K562 (cell line): ENCODE data around the gene SMC4. TPM values are rescaled to one million over a fixed set of nuclear protein-coding genes. Genes with fewer than 3 reads are reported as not detected.

Source experiments
- EHMT2 ChIP-seq: fragments of 450-650 bp; IDR thresholded peaks from 2 replicates; pipeline ENCODE4 v1.6.1; 2018; ENCODE audit warnings: antibody characterized with exemption
- GATAD2B ChIP-seq: fragments of 450-650 bp; IDR thresholded peaks from 2 replicates; pipeline ENCODE4 v1.6.1; 2017; ENCODE audit warnings: mild to moderate bottlenecking, borderline replicate concordance
- NCOA4 ChIP-seq: fragments of 450-650 bp; IDR thresholded peaks from 2 replicates; pipeline ENCODE4 v1.6.1; 2018; ENCODE audit warnings: mild to moderate bottlenecking; ENCODE audit not compliant: partially characterized antibody
- PCBP2 ChIP-seq: fragments of 200-400 bp; formaldehyde crosslinking; IDR thresholded peaks from 2 replicates; pipeline ENCODE4 v1.6.1; 2018; ENCODE audit warnings: low read length, low read depth, mild to moderate bottlenecking, moderate library complexity; ENCODE audit not compliant: poor library complexity, severe bottlenecking
- PTRF ChIP-seq: fragments of 450-650 bp; IDR thresholded peaks from 2 replicates; pipeline ENCODE4 v1.6.1; 2016; ENCODE audit warnings: mild to moderate bottlenecking, missing genetic modification characterization, missing compliant biosample characterization
- RAD51 ChIP-seq: fragments of 450-650 bp; IDR thresholded peaks from 2 replicates; pipeline ENCODE4 v1.7.1; 2016; ENCODE audit warnings: low read depth, mild to moderate bottlenecking, borderline replicate concordance
- RBM17 ChIP-seq: fragments of 200-400 bp; formaldehyde crosslinking; IDR thresholded peaks from 2 replicates; pipeline ENCODE4 v1.6.1; 2017; ENCODE audit warnings: low read depth, mild to moderate bottlenecking, low read length, borderline replicate concordance
- SMAD1 ChIP-seq: fragments of 150-350 bp; IDR thresholded peaks from 2 replicates; pipeline ENCODE4 v1.6.1; 2014; ENCODE audit warnings: low read length, low read depth; ENCODE audit not compliant: partially characterized antibody
- ZEB2 ChIP-seq: fragments of 450-650 bp; IDR thresholded peaks from 2 replicates; pipeline ENCODE4 v1.6.1; 2016
- ZNF354B ChIP-seq: fragments of 250-450 bp; sonication (Bioruptor Pico); IDR thresholded peaks from 2 replicates; pipeline ENCODE4 v1.4.0; 2020
- polyA plus RNA-seq, 8 experiments: library from polyadenylated mRNA; depleted of rRNA in 4 of 8; stranded (reverse) in 5 of 8; unstranded in 3 of 8; fragments of >200 nt; fragmentation: Nextera tagmentation in 2 of 8; fragmentation: Illumina TruSeq in 1 of 8; extraction: Ambion mirVana in 2 of 8; extraction: Trizol in 1 of 8; gene quantifications; 2 replicates each; pipeline versions ENCODE4 v1.2.1 to v1.2.3, GENCODE V29; 2011 to 2014; ENCODE audit warnings: inconsistent platforms in 1 of 8, missing spikeins in 1 of 8
- total RNA-seq, 7 experiments: library from RNA; depleted of rRNA in 6 of 7; stranded (reverse); fragments of >200 nt in 6 of 7; fragmentation: Illumina TruSeq in 2 of 7; extraction: Trizol in 2 of 7; gene quantifications; 2 replicates each; pipeline versions ENCODE4 v1.2.1 to v1.2.3, GENCODE V29; 2011 to 2021; ENCODE audit warnings: low replicate concordance in 1 of 7
- TF ChIP-seq, protein P1 (sequence below): fragments of 200-600 bp; sonication (generic); IDR thresholded peaks from one replicate; pipeline ENCODE4 v1.6.1; 2012; ENCODE audit warnings: mild to moderate bottlenecking, low read depth, low read length, inconsistent platforms
- TF ChIP-seq, protein P2 (sequence below): fragments of 200-800 bp; sonication (Bioruptor generic); IDR thresholded peaks from 2 replicates; pipeline ENCODE4 v1.6.1; 2017; ENCODE audit warnings: missing genetic modification characterization, missing compliant biosample characterization

Gene SMC4
- total and polyA plus RNA-seq, 9 of the 15 experiments (the other 6 are each of a cell fraction or from before 2014, with no cell fraction given): 87.9 to 347 (median 176) TPM

GRCh38 chr3:160449636-160450598 lies 50.5 kb downstream of the SMC4 start, which contains the start of gene TRIM59 (continued):
- TF ChIP-seq RBM17: no peak
- peak; percentile 96 for TF ChIP-seq GATAD2B
- TF ChIP-seq ZNF354B (CRISPR knock-in tag): no peak
- no peak for TF ChIP-seq PTRF (tag)
- no peak for TF ChIP-seq EHMT2
- no peak for TF ChIP-seq NCOA4
- TF ChIP-seq, protein P1, sequence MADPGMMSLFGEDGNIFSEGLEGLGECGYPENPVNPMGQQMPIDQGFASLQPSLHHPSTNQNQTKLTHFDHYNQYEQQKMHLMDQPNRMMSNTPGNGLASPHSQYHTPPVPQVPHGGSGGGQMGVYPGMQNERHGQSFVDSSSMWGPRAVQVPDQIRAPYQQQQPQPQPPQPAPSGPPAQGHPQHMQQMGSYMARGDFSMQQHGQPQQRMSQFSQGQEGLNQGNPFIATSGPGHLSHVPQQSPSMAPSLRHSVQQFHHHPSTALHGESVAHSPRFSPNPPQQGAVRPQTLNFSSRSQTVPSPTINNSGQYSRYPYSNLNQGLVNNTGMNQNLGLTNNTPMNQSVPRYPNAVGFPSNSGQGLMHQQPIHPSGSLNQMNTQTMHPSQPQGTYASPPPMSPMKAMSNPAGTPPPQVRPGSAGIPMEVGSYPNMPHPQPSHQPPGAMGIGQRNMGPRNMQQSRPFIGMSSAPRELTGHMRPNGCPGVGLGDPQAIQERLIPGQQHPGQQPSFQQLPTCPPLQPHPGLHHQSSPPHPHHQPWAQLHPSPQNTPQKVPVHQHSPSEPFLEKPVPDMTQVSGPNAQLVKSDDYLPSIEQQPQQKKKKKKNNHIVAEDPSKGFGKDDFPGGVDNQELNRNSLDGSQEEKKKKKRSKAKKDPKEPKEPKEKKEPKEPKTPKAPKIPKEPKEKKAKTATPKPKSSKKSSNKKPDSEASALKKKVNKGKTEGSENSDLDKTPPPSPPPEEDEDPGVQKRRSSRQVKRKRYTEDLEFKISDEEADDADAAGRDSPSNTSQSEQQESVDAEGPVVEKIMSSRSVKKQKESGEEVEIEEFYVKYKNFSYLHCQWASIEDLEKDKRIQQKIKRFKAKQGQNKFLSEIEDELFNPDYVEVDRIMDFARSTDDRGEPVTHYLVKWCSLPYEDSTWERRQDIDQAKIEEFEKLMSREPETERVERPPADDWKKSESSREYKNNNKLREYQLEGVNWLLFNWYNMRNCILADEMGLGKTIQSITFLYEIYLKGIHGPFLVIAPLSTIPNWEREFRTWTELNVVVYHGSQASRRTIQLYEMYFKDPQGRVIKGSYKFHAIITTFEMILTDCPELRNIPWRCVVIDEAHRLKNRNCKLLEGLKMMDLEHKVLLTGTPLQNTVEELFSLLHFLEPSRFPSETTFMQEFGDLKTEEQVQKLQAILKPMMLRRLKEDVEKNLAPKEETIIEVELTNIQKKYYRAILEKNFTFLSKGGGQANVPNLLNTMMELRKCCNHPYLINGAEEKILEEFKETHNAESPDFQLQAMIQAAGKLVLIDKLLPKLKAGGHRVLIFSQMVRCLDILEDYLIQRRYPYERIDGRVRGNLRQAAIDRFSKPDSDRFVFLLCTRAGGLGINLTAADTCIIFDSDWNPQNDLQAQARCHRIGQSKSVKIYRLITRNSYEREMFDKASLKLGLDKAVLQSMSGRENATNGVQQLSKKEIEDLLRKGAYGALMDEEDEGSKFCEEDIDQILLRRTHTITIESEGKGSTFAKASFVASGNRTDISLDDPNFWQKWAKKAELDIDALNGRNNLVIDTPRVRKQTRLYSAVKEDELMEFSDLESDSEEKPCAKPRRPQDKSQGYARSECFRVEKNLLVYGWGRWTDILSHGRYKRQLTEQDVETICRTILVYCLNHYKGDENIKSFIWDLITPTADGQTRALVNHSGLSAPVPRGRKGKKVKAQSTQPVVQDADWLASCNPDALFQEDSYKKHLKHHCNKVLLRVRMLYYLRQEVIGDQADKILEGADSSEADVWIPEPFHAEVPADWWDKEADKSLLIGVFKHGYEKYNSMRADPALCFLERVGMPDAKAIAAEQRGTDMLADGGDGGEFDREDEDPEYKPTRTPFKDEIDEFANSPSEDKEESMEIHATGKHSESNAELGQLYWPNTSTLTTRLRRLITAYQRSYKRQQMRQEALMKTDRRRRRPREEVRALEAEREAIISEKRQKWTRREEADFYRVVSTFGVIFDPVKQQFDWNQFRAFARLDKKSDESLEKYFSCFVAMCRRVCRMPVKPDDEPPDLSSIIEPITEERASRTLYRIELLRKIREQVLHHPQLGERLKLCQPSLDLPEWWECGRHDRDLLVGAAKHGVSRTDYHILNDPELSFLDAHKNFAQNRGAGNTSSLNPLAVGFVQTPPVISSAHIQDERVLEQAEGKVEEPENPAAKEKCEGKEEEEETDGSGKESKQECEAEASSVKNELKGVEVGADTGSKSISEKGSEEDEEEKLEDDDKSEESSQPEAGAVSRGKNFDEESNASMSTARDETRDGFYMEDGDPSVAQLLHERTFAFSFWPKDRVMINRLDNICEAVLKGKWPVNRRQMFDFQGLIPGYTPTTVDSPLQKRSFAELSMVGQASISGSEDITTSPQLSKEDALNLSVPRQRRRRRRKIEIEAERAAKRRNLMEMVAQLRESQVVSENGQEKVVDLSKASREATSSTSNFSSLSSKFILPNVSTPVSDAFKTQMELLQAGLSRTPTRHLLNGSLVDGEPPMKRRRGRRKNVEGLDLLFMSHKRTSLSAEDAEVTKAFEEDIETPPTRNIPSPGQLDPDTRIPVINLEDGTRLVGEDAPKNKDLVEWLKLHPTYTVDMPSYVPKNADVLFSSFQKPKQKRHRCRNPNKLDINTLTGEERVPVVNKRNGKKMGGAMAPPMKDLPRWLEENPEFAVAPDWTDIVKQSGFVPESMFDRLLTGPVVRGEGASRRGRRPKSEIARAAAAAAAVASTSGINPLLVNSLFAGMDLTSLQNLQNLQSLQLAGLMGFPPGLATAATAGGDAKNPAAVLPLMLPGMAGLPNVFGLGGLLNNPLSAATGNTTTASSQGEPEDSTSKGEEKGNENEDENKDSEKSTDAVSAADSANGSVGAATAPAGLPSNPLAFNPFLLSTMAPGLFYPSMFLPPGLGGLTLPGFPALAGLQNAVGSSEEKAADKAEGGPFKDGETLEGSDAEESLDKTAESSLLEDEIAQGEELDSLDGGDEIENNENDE: no peak
- TF ChIP-seq, protein P2, sequence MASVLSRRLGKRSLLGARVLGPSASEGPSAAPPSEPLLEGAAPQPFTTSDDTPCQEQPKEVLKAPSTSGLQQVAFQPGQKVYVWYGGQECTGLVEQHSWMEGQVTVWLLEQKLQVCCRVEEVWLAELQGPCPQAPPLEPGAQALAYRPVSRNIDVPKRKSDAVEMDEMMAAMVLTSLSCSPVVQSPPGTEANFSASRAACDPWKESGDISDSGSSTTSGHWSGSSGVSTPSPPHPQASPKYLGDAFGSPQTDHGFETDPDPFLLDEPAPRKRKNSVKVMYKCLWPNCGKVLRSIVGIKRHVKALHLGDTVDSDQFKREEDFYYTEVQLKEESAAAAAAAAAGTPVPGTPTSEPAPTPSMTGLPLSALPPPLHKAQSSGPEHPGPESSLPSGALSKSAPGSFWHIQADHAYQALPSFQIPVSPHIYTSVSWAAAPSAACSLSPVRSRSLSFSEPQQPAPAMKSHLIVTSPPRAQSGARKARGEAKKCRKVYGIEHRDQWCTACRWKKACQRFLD (CRISPR knock-in tag): peak; percentile 70
- TF ChIP-seq SMAD1: peak; percentile 27
- no peak for TF ChIP-seq RAD51
- no peak; the same call in 1 of the 2 replicates for TF ChIP-seq ZEB2
- no peak for TF ChIP-seq PCBP2
